CD4-positive, alpha-beta T cell treated with Interleukin-15 for 4 hours (primary cell): ENCODE results near the gene SLC15A3.
"Not testable (repeated sequence)": the region's sequence is repeated elsewhere in the genome, so short reads cannot be mapped to it uniquely, and the experiment has no call there.

Source experiments
- DNase-seq: peaks from one replicate; pipeline ENCODE4 v3.0.0-alpha.2; 2020; ENCODE audit warnings: low spot score

Gene SLC15A3

GRCh38 chr11:60974726-60975125 lies 22.8 kb upstream of the SLC15A3 start:
- DNase-seq = peak; percentile 30

- not testable (repeated sequence) for DNase-seq
These were observed 22.3 kb upstream of the SLC15A3 start for GRCh38 chr11:60974316-60974715.

- DNase-seq = no peak
These were observed 21.7 kb upstream of the SLC15A3 start for GRCh38 chr11:60973699-60974098.

- peak; percentile 33 for DNase-seq
These were observed 20.4 kb upstream of the SLC15A3 start for GRCh38 chr11:60972182-60973030.

GRCh38 chr11:60971520-60971919 lies 19.5 kb upstream of the SLC15A3 start, which contains the start of gene CD6:
Gene CD6, plus strand, starts transcription at chr11:60971680. Its CDS starts 186 bp downstream, at chr11:60971866.
- peak; percentile 73 for DNase-seq

GRCh38 chr11:60970890-60971289 lies 18.9 kb upstream of the SLC15A3 start:
- DNase-seq = no peak

GRCh38 chr11:60970369-60970774 lies 18.4 kb upstream of the SLC15A3 start:
- DNase-seq = peak; percentile 84

GRCh38 chr11:60968223-60968622 lies 16.2 kb upstream of the SLC15A3 start:
- no peak for DNase-seq

GRCh38 chr11:60966890-60967289 lies 14.9 kb upstream of the SLC15A3 start:
- no peak for DNase-seq

- no peak for DNase-seq
These were observed 12.8 kb upstream of the SLC15A3 start for GRCh38 chr11:60964801-60965200.

- DNase-seq = no peak
These were observed 8.4 kb upstream of the SLC15A3 start for GRCh38 chr11:60960405-60960804.

- no peak for DNase-seq
These were observed 7.5 kb upstream of the SLC15A3 start for GRCh38 chr11:60959431-60959830.

GRCh38 chr11:60957188-60957587 lies 5.2 kb upstream of the SLC15A3 start:
- DNase-seq = no peak

- DNase-seq = no peak
These were observed 3.6 kb upstream of the SLC15A3 start for GRCh38 chr11:60955571-60955970.

- DNase-seq = no peak
These were observed 2.4 kb upstream of the SLC15A3 start for GRCh38 chr11:60954421-60954820.

GRCh38 chr11:60953781-60954180 lies 1.8 kb upstream of the SLC15A3 start:
- DNase-seq = no peak

GRCh38 chr11:60952742-60953170 lies 780 bp upstream of the SLC15A3 start:
- DNase-seq = no peak

GRCh38 chr11:60951606-60951903 lies 421 bp downstream of the SLC15A3 start:
- DNase-seq = no peak

- no peak for DNase-seq
These were observed 907 bp downstream of the SLC15A3 start for GRCh38 chr11:60950933-60951605.

GRCh38 chr11:60950024-60950423 lies 2.0 kb downstream of the SLC15A3 start:
- no peak for DNase-seq

- DNase-seq = no peak
These were observed 3.7 kb downstream of the SLC15A3 start for GRCh38 chr11:60948250-60948649.

GRCh38 chr11:60947700-60948099 lies 4.3 kb downstream of the SLC15A3 start:
- no peak for DNase-seq

GRCh38 chr11:60946601-60947264 lies 5.2 kb downstream of the SLC15A3 start:
- DNase-seq = no peak
